Neural progenitor cell (in vitro differentiated cells): ENCODE data around the gene HIRA.

Experiments
- CTCF ChIP-seq: fragments of 200-600 bp; sonication (generic); IDR thresholded peaks from 2 replicates; pipeline ENCODE4 v1.5.1; 2017; ENCODE audit warnings: antibody characterized with exemption, mild to moderate bottlenecking
- EZH2 ChIP-seq: fragments of 200-600 bp; sonication (generic); IDR thresholded peaks from 2 replicates; pipeline ENCODE4 v1.6.1; 2017; ENCODE audit warnings: antibody characterized with exemption, mild to moderate bottlenecking, moderate library complexity
- EZH2phosphoT487 ChIP-seq: fragments of 200-600 bp; sonication (generic); IDR thresholded peaks from 2 replicates; pipeline ENCODE4 v1.6.1; 2017; ENCODE audit warnings: antibody characterized with exemption

- TF ChIP-seq EZH2 (no peak), CTCF (no peak), EZH2phosphoT487 (no peak)
These were observed 1.3 kb downstream of the HIRA start for GRCh38 chr22:19429950-19430889.
